Loucy (cell line): ENCODE data around the gene PHKB.

Experiments used
- EZH2phosphoT487 ChIP-seq: fragments of 200-600 bp; IDR thresholded peaks from 2 replicates; pipeline ENCODE4 v1.6.1; 2018; ENCODE audit warnings: antibody characterized with exemption, mild to moderate bottlenecking, moderate library complexity, borderline replicate concordance
- TF ChIP-seq, protein P1 (sequence below): fragments of 200-600 bp; sonication (generic); conservative IDR thresholded peaks from 2 replicates; pipeline ENCODE4 v1.5.1; 2014; ENCODE audit warnings: mild to moderate bottlenecking, antibody characterized with exemption, low read length

DNA sequence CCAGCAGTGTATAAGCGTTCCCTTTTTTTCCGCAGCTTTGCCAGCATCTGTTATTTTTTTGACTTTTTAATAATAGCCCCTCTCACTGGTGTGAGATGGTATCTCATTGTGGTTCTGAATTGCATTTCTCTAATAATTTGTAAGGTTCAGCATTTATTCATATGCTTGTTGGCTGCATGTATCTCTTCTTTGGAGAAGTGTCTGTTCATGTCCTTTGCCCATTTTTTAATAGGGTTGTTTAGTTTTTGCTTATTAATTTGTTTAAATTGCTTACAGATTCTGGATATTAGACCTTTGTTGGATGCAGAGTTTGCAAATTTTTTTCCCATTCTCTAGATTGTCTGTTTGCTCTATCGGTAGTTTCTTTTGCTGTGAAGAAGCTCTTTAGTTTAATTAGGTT is 26.9 kb downstream of the PHKB start:
- TF ChIP-seq, protein P1, sequence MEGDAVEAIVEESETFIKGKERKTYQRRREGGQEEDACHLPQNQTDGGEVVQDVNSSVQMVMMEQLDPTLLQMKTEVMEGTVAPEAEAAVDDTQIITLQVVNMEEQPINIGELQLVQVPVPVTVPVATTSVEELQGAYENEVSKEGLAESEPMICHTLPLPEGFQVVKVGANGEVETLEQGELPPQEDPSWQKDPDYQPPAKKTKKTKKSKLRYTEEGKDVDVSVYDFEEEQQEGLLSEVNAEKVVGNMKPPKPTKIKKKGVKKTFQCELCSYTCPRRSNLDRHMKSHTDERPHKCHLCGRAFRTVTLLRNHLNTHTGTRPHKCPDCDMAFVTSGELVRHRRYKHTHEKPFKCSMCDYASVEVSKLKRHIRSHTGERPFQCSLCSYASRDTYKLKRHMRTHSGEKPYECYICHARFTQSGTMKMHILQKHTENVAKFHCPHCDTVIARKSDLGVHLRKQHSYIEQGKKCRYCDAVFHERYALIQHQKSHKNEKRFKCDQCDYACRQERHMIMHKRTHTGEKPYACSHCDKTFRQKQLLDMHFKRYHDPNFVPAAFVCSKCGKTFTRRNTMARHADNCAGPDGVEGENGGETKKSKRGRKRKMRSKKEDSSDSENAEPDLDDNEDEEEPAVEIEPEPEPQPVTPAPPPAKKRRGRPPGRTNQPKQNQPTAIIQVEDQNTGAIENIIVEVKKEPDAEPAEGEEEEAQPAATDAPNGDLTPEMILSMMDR, result no peak
- TF ChIP-seq EZH2phosphoT487, result no peak
